HFFc6 (cell line): ENCODE data around the gene SETD1A. TPM values are rescaled to one million over a fixed set of nuclear protein-coding genes. Genes with fewer than 3 reads are reported as not detected.
A peak's percentile ranks its signal among the peaks of the same experiment; 100 is the strongest.

ENCODE experiments used
- DNase-seq: peaks from one replicate; pipeline ENCODE4 v3.0.0-alpha.2; 2018
- H3K27ac Mint-ChIP-seq: 2 replicates; pipeline ENCODE4 v1.8.0; 2020; ENCODE audit warnings: mild to moderate bottlenecking, mixed read lengths
- H3K27me3 Mint-ChIP-seq: 2 replicates; pipeline ENCODE4 v1.8.0; 2021; ENCODE audit warnings: mild to moderate bottlenecking, moderate library complexity, mixed read lengths; ENCODE audit not compliant: insufficient read depth
- H3K36me3 Mint-ChIP-seq: 2 replicates; pipeline ENCODE4 v1.8.0; 2021; ENCODE audit warnings: low read depth, mixed read lengths
- H3K4me1 Mint-ChIP-seq: 2 replicates; pipeline ENCODE4 v1.8.0; 2020; ENCODE audit warnings: low read depth, mixed read lengths
- H3K4me3 Mint-ChIP-seq: 2 replicates; pipeline ENCODE4 v1.8.0; 2020; ENCODE audit warnings: mild to moderate bottlenecking, moderate library complexity, mixed read lengths
- H3K9me3 Mint-ChIP-seq: 2 replicates; pipeline ENCODE4 v1.8.0; 2020; ENCODE audit warnings: mild to moderate bottlenecking, mixed read lengths
- total RNA-seq, 6 experiments: library from RNA; stranded (reverse); fragmentation: NEBNext Ultra II Directional; extraction: Animal tissue kit (Norgen Biotek cat#: 25700); gene quantifications; 2 replicates in 1 of 6; 3 replicates in 5 of 6; pipeline ENCODE4 v1.2.3, GENCODE V29; 2021
- TF ChIP-seq, protein P1 (sequence below): fragments of 200-600 bp; sonication (generic); IDR thresholded peaks from 2 replicates; pipeline ENCODE4 v1.5.0; 2021; ENCODE audit warnings: antibody characterized with exemption, mild to moderate bottlenecking

SETD1A gene
- total RNA-seq, 6 experiments from 2014 or later: 13.4 to 15.8 (median 14.4) TPM

GRCh38 chr16:30980959-30981358 is 23.4 kb downstream of the SETD1A start:
- Mint-ChIP-seq H3K4me3 (no peak overlapping the region), H3K27ac (no peak overlapping the region), H3K9me3 (no peaks in the 10 kb centered on the region), H3K36me3 (peaks cover 11% of the 10 kb centered on the region), H3K27me3 (peaks cover 22% of the 10 kb centered on the region), H3K4me1 (peaks cover 15% of the 10 kb centered on the region; the same call in 1 of the 2 replicates)
- DNase-seq: no peak
- TF ChIP-seq, protein P1, sequence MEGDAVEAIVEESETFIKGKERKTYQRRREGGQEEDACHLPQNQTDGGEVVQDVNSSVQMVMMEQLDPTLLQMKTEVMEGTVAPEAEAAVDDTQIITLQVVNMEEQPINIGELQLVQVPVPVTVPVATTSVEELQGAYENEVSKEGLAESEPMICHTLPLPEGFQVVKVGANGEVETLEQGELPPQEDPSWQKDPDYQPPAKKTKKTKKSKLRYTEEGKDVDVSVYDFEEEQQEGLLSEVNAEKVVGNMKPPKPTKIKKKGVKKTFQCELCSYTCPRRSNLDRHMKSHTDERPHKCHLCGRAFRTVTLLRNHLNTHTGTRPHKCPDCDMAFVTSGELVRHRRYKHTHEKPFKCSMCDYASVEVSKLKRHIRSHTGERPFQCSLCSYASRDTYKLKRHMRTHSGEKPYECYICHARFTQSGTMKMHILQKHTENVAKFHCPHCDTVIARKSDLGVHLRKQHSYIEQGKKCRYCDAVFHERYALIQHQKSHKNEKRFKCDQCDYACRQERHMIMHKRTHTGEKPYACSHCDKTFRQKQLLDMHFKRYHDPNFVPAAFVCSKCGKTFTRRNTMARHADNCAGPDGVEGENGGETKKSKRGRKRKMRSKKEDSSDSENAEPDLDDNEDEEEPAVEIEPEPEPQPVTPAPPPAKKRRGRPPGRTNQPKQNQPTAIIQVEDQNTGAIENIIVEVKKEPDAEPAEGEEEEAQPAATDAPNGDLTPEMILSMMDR: no peak

- no peaks in the 10 kb centered on the region; the same call in 1 of the 2 replicates for H3K36me3 Mint-ChIP-seq
- DNase-seq: no peak
- H3K27ac Mint-ChIP-seq: peak overlapping the region; percentile 59
- peaks cover 21% of the 10 kb centered on the region for H3K4me1 Mint-ChIP-seq
- peaks cover 17% of the 10 kb centered on the region for H3K27me3 Mint-ChIP-seq
- H3K4me3 Mint-ChIP-seq: peak overlapping the region; percentile 11; the same call in 1 of the 2 replicates
- TF ChIP-seq, protein P1: no peak
- H3K9me3 Mint-ChIP-seq: no peaks in the 10 kb centered on the region
These were observed 25.2 kb downstream of the SETD1A start for GRCh38 chr16:30982548-30983288.

- Mint-ChIP-seq H3K27ac (peak overlapping the region; percentile 59), H3K4me1 (peaks cover 21% of the 10 kb centered on the region), H3K27me3 (peaks cover 17% of the 10 kb centered on the region), H3K4me3 (no peak overlapping the region; the same call in 1 of the 2 replicates), H3K36me3 (no peaks in the 10 kb centered on the region; the same call in 1 of the 2 replicates), H3K9me3 (no peaks in the 10 kb centered on the region)
- no peak for DNase-seq
- TF ChIP-seq, protein P1: no peak
These were observed 25.8 kb downstream of the SETD1A start for GRCh38 chr16:30983289-30983889.

DNA sequence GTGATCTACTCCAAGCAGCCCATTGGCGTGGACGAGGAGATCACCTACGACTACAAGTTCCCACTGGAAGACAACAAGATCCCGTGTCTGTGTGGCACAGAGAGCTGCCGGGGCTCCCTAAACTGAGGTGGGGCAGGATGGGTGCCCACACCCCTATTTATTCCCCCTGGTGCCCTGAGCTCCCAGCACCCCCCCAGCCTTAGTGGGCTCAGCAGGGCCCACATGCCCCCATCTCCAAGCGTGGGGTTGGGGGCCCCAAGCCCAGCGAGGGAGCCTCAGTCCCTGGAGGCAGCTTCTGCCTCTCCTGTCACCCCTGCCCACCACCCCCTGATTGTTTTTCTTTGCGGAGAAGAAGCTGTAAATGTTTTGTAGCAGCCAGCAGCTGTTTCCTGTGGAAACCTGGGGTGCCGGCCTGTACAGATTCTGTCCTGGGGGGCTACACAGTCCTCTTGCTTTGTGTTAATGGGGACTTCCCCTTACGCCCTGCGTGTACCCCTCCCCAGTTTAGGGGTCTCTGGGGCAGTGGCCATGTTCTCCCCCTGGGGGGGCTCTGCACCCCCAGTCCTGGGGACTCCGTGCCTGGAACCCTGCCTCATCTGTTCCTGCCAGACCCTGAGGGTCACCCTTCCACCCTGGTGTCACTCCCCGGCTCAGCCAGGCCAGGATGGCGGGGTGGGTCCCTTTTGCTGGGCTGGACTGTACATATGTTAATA is 26.5 kb downstream of the SETD1A start:
- Mint-ChIP-seq H3K4me3 (no peak overlapping the region), H3K27ac (no peak overlapping the region), H3K4me1 (peaks cover 21% of the 10 kb centered on the region), H3K36me3 (no peaks in the 10 kb centered on the region), H3K27me3 (peaks cover 17% of the 10 kb centered on the region), H3K9me3 (no peaks in the 10 kb centered on the region)
- TF ChIP-seq, protein P1: no peak
- DNase-seq: no peak

DNA sequence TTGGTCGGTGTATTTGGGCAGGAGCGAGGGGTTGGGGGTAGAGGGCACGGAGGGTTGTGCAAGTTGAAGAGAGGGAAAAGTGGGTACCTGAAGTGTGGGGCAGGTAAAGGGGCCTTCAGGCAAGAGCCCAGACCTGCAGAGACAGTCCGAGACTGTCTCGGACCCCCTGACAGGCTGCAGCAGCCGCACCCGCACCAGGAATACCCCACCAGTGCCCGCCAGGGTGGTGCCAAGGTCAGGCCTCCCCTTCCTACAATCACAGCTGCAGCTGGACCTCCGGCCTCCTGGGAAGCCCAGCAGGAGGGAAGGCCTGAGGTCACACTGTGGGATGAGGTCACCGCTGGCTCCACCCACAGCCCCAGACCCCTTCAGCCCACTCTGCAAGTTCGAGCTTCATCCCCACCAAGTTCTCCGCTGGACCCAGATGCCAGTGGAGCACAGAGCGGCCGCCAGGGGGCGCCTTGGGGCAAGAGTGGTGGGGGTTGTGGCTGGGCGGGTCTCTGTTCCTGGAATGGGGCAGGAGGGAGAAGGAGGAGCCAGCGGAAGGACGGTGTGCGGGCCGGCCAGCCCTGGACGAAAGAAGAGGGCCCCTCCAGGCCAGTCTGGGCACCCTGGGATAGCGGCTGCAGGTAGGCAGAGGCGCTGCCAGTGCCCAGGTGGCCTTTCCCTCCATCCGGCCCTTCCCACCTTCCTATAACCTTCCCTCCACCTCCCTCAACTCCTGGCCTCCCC is 27.3 kb downstream of the SETD1A start, which contains the start of gene HSD3B7:
Gene HSD3B7, plus strand, starts transcription at position 539 of the 732 bp plus-strand sequence. CDS start 452 bp downstream, outside the sequence.
- peaks cover 17% of the 10 kb centered on the region for H3K27me3 Mint-ChIP-seq
- no peaks in the 10 kb centered on the region for H3K36me3 Mint-ChIP-seq
- peak within 1 kb of the TSS; percentile 61 for H3K27ac Mint-ChIP-seq
- TF ChIP-seq, protein P1: peak; percentile 99
- no peaks in the 10 kb centered on the region for H3K9me3 Mint-ChIP-seq
- peak; percentile 76 for DNase-seq
- peak within 1 kb of the TSS; percentile 80 for H3K4me3 Mint-ChIP-seq
- peaks cover 21% of the 10 kb centered on the region for H3K4me1 Mint-ChIP-seq
